GM23248 (cell line): ENCODE measurements around the gene MTERF4. TPM values are rescaled to one million over a fixed set of nuclear protein-coding genes. Genes with fewer than 3 reads are reported as not detected.

ENCODE experiments used
- DNase-seq: peaks from one replicate; pipeline ENCODE4 v3.0.0-alpha.2; 2015
- H2AFZ ChIP-seq: fragments of 200-600 bp; sonication (generic); 2 replicates; pipeline ENCODE4 v1.6.1; 2016; ENCODE audit warnings: antibody characterized with exemption
- H3F3A ChIP-seq: fragments of 200-600 bp; sonication (generic); 2 replicates; pipeline ENCODE4 v1.6.1; 2016; ENCODE audit warnings: mild to moderate bottlenecking, antibody characterized with exemption, mixed run types; ENCODE audit not compliant: insufficient read depth
- H3K27ac ChIP-seq: fragments of 200-600 bp; sonication (generic); 2 replicates; pipeline ENCODE4 v1.5.1; 2016; ENCODE audit warnings: mild to moderate bottlenecking
- H3K27me3 ChIP-seq: fragments of 200-600 bp; sonication (generic); replicated peaks from 2 replicates; pipeline ENCODE4 v1.6.1; 2016; ENCODE audit warnings: mild to moderate bottlenecking; ENCODE audit not compliant: insufficient read depth
- H3K36me3 ChIP-seq: fragments of 200-600 bp; sonication (generic); 2 replicates; pipeline ENCODE4 v1.6.1; 2016; ENCODE audit warnings: low read depth, mild to moderate bottlenecking
- H3K4me1 ChIP-seq: fragments of 200-600 bp; sonication (generic); 2 replicates; pipeline ENCODE4 v1.6.1; 2016; ENCODE audit warnings: mild to moderate bottlenecking; ENCODE audit not compliant: insufficient read depth
- H3K4me2 ChIP-seq: fragments of 200-600 bp; sonication (generic); one replicate; pipeline ENCODE4 v1.6.1; 2016; ENCODE audit warnings: mild to moderate bottlenecking; ENCODE audit not compliant: unreplicated experiment
- H3K4me3 ChIP-seq: fragments of 200-600 bp; sonication (generic); 2 replicates; pipeline ENCODE4 v1.5.1; 2016; ENCODE audit warnings: mild to moderate bottlenecking
- H3K79me2 ChIP-seq: fragments of 200-600 bp; sonication (generic); 2 replicates; pipeline ENCODE4 v1.6.1; 2016; ENCODE audit warnings: mild to moderate bottlenecking; ENCODE audit not compliant: insufficient read depth
- H3K9ac ChIP-seq: fragments of 200-600 bp; sonication (generic); 2 replicates; pipeline ENCODE4 v1.6.1; 2016; ENCODE audit warnings: mild to moderate bottlenecking
- H3K9me2 ChIP-seq: fragments of 200-600 bp; sonication (generic); 2 replicates; pipeline ENCODE4 v1.6.1; 2016; ENCODE audit warnings: mixed run types, mild to moderate bottlenecking, moderate library complexity; ENCODE audit not compliant: insufficient read depth
- H3K9me3 ChIP-seq: fragments of 200-600 bp; sonication (generic); one replicate; pipeline ENCODE4 v1.6.1; 2017; ENCODE audit warnings: low read depth
- H4K20me1 ChIP-seq: fragments of 200-600 bp; sonication (generic); 2 replicates; pipeline ENCODE4 v1.6.0; 2016; ENCODE audit not compliant: insufficient read depth
- EZH2 ChIP-seq: fragments of 200-600 bp; sonication (generic); IDR thresholded peaks from 2 replicates; pipeline ENCODE4 v1.6.1; 2018; ENCODE audit warnings: antibody characterized with exemption, mild to moderate bottlenecking; ENCODE audit not compliant: insufficient read depth, poor library complexity, severe bottlenecking
- EZH2phosphoT487 ChIP-seq: fragments of 200-600 bp; sonication (generic); IDR thresholded peaks from 2 replicates; pipeline ENCODE4 v1.6.1; 2018; ENCODE audit warnings: antibody characterized with exemption, moderate library complexity, mild to moderate bottlenecking, low read depth; ENCODE audit not compliant: insufficient read depth
- WGBS, 2 experiments: methylation state at CpG; one replicate each; pipeline ENCODE4 v1.1.6; 2015 to 2017; ENCODE audit warnings: low lambda C conversion rate in 2 of 2, low coverage in 1 of 2; ENCODE audit errors: missing lambda C conversion rate in 2 of 2; 5-methylcytosine and 5-hydroxymethylcytosine counted together
- in situ Hi-C: fragments of 300-500 bp; cut with MboI; formaldehyde crosslinking; loops from 2 replicates; pipeline ENCODE4 v1.15.0; 2020
- polyA plus RNA-seq: library from polyadenylated mRNA; unstranded; fragments of >200 nt; fragmentation: Nextera tagmentation; extraction: Ambion mirVana; gene quantifications from 2 replicates; pipeline ENCODE4 v1.2.1, GENCODE V29; 2016
- total RNA-seq: library from RNA; depleted of rRNA; stranded (reverse); fragments of >200 nt; shearing (Covaris generic); gene quantifications from 2 replicates; pipeline ENCODE4 v1.2.3, GENCODE V29; 2014

MTERF4 gene
- total and polyA plus RNA-seq, 2 experiments from 2014 or later, result 15.1 to 21.0 TPM

DNA sequence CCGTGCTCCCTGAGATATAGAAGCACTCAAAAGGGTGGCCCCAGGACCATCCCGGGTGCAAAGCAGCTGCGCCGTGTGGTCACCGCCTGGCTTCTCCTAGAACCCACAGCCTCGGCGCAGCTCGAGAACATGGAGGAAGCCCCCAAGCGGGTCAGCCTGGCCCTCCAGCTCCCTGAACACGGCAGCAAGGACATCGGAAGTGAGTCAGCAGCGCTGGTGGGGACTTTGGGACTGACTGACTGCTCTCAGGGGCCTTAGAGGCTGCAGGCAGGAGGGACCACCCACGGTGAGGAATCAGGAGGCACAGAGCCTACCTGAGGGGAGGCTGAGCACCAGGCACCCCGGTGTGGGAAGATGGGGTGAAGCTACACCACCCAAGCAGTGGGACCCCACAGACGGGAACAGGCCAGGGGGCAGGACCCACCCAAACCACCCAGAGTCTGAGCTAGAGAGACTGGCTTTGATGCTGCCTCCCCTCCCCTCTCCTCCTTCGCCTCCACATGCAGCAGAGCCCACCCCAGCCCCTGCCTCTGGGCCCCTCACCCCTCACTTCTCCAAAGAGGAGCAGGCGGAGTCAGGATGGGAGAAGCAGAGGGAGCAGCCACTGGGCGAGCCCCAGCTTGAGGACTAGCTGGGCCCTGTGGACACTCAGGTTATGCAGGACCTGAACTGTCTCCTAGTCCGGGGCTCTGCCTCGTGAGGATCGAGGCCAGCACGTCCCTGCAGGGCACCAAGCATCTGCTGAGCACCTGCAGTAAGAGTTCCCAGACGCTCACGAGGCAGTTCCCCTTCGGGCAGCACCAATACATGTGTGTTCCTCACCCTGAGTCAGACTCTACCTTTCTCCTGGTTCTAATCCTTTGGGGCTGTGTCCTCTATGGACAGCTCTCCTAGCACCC, 28.7 kb downstream of the MTERF4 start:
- DNase-seq, result no peak

DNA sequence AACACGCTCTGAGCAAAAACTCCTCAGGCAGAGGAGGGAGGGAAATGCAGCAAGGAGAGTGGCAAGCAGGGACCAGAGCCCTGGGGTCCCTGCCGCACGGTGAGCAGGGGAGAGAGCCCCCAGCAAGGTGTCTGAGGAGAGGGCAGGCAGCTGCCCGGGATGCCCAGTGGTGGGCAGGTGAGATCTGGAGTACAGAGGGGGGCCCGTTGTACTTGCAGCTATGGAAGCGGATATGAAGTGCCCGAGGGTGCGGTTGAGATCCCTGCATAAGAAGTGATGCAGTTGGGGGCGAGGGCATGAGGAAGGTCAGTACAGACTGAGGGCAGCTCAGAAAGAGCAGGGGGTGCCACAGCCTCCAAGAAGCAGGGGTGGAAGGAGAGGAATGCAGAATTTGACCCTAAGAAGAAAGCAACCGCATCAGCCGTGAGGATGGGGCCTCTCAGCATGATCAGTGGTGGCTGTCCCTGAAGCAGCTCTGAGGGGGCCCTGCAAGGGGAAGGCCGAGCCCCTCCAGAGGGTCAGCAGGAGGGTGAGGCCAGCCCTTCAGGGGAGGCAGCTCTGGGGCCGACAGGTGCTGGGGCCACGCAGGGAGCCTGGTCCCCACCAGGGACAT, 29.4 kb downstream of the MTERF4 start:
- Histone ChIP-seq H3K4me3 (no peak overlapping the region), H3K9me2 (no peaks in the 10 kb centered on the region), H3K27ac (no peak overlapping the region), H3K4me2 (no peak overlapping the region), H3K36me3 (peaks cover 7% of the 10 kb centered on the region; the same call in 1 of the 2 replicates), H3K27me3 (no peaks in the 10 kb centered on the region), H4K20me1 (no peaks in the 10 kb centered on the region), H3K79me2 (no peaks in the 10 kb centered on the region), H2AFZ (no peak overlapping the region), H3F3A (no peaks in the 10 kb centered on the region), H3K4me1 (no peaks in the 10 kb centered on the region), H3K9me3 (no peaks in the 10 kb centered on the region), H3K9ac (no peak overlapping the region)
- 85 to 89% methylated on average over 13 of the region's 14 CpGs for WGBS, 2 experiments
- in situ Hi-C loops, result no loop called here
- no peak for TF ChIP-seq EZH2
- TF ChIP-seq EZH2phosphoT487, result no peak
- no peak for DNase-seq

More for the DNA sequence above, 28.7 kb downstream of the MTERF4 start:
- Histone ChIP-seq H3K79me2 (no peaks in the 10 kb centered on the region), H3K27me3 (no peaks in the 10 kb centered on the region), H2AFZ (no peak overlapping the region), H3K9ac (no peak overlapping the region), H4K20me1 (no peaks in the 10 kb centered on the region), H3K4me3 (no peak overlapping the region), H3K9me2 (no peaks in the 10 kb centered on the region), H3K27ac (no peak overlapping the region), H3K4me1 (no peaks in the 10 kb centered on the region), H3K9me3 (no peaks in the 10 kb centered on the region), H3F3A (no peaks in the 10 kb centered on the region), H3K36me3 (peaks cover 7% of the 10 kb centered on the region; the same call in 1 of the 2 replicates), H3K4me2 (no peak overlapping the region)
- 78 to 82% methylated on average over 24 to 25 of the region's 25 CpGs for WGBS, 2 experiments
- TF ChIP-seq EZH2 (no peak), EZH2phosphoT487 (no peak)
- in situ Hi-C loops, result no loop called here

DNA sequence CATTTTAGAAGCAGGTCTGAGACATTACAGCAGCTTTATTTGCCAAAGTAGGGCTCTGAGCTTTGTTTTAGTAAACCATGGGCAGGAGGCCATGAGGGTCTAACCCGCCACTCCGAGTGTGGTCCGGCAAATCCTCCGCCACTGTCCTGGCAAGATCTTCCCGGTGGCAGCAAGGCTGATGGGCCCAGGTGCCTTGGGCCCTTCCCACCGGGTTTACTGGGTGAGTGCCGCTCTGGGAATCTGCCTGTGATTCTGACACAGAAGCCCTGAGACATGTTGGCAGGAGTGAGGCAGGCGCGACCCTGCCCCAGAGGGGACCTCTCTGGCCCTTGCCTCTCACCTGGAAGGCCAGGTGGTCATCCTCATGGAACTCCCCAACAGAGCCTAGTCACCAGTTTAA, 29.9 kb downstream of the MTERF4 start:
- H3K27me3 ChIP-seq, result no peaks in the 10 kb centered on the region
- H3F3A ChIP-seq, result no peaks in the 10 kb centered on the region
- H2AFZ ChIP-seq, result no peak overlapping the region
- no peak overlapping the region for H3K4me3 ChIP-seq
- no peak for DNase-seq
- H3K4me1 ChIP-seq, result no peaks in the 10 kb centered on the region
- H3K9me3 ChIP-seq, result no peaks in the 10 kb centered on the region
- peaks cover 7% of the 10 kb centered on the region; the same call in 1 of the 2 replicates for H3K36me3 ChIP-seq
- H3K27ac ChIP-seq, result no peak overlapping the region
- in situ Hi-C loops, result no loop called here
- TF ChIP-seq EZH2phosphoT487 (no peak), EZH2 (no peak)
- 97 to 98% methylated on average over 9 of the region's 9 CpGs for whole genome bisulfite sequencing, 2 experiments
- no peaks in the 10 kb centered on the region for H4K20me1 ChIP-seq
- no peaks in the 10 kb centered on the region for H3K9me2 ChIP-seq
- no peak overlapping the region for H3K9ac ChIP-seq
- H3K4me2 ChIP-seq, result no peak overlapping the region
- H3K79me2 ChIP-seq, result no peaks in the 10 kb centered on the region

DNA sequence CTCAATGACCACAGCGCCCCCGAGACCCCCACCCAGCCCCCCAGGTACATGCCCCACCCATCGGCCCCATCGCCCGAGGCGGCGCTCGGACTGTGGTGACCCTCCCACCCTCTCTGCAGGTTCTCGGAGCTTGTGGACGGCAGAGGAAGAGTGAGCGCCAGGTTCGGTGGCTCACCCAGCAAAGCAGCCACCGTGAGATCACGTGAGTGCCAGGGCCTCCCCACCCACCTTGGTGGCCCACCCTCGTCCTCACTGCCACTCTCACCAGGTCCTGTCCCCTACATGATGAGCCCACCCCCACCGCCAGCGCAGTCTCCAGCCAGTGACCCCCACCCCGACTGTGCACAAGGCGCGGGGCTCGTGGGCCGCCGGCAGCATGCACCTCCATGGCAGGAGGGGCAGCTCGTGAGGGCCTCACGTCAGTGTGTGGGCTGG, 30.4 kb downstream of the MTERF4 start:
- no peak overlapping the region for H3K9ac ChIP-seq
- in situ Hi-C loops, result no loop called here
- no peaks in the 10 kb centered on the region for H3K9me3 ChIP-seq
- no peak for DNase-seq
- H2AFZ ChIP-seq, result no peak overlapping the region
- TF ChIP-seq EZH2, result no peak
- TF ChIP-seq EZH2phosphoT487, result no peak
- 82 to 92% methylated on average over 12 to 25 of the region's 25 CpGs for WGBS, 2 experiments
- no peak overlapping the region for H3K4me2 ChIP-seq
- no peak overlapping the region for H3K27ac ChIP-seq
- H3K4me1 ChIP-seq, result no peaks in the 10 kb centered on the region
- H3K79me2 ChIP-seq, result no peaks in the 10 kb centered on the region
- no peaks in the 10 kb centered on the region for H4K20me1 ChIP-seq
- no peaks in the 10 kb centered on the region for H3F3A ChIP-seq
- peaks cover 7% of the 10 kb centered on the region; the same call in 1 of the 2 replicates for H3K36me3 ChIP-seq
- H3K27me3 ChIP-seq, result no peaks in the 10 kb centered on the region
- no peaks in the 10 kb centered on the region for H3K9me2 ChIP-seq
- no peak overlapping the region for H3K4me3 ChIP-seq
